IMR-90 (cell line): Measurements from ENCODE around the gene SLC12A7. TPM values are rescaled to one million over a fixed set of nuclear protein-coding genes. Genes with fewer than 3 reads are reported as not detected.

ENCODE experiments used
- ATAC-seq: fragments of 200-7000 bp; cut with Tn5 transposase; 2 replicates; pipeline ENCODE4 v1.9.1; 2020; ENCODE audit warnings: low read depth, mild to moderate bottlenecking, moderate library complexity
- BruUV-seq: library from RNA; stranded (reverse); fragments of 400-500 nt; replicated peaks from 2 replicates; lab custom pipeline; 2021; lab: Mats Ljungman, UMichigan
- CTCF ChIA-PET: fragments of 300-600 bp; formaldehyde crosslinking; extraction: SDS; loops from one replicate; lab custom pipeline; 2021; ENCODE audit warnings: antibody characterized with exemption; lab: Yijun Ruan, JAX
- POLR2A ChIA-PET: fragments of 300-600 bp; sonication (Branson Sonifier 250); formaldehyde crosslinking; loops from one replicate; lab custom pipeline; 2022; ENCODE audit warnings: antibody characterized with exemption; ENCODE audit not compliant: unreplicated experiment; lab: Charles Lee
- DNase-seq: peaks from one replicate; pipeline ENCODE4 v3.0.0; 2013
- H2AFZ ChIP-seq: replicated peaks from 2 replicates; pipeline ENCODE3; 2013; ENCODE audit warnings: low read length, mild to moderate bottlenecking; ENCODE audit not compliant: poor library complexity
- H2AK5ac ChIP-seq: 2 replicates; pipeline ENCODE4 v1.6.1; 2013; ENCODE audit warnings: low read depth, low read length, inconsistent platforms
- H2AK9ac ChIP-seq: replicated peaks from 2 replicates; pipeline ENCODE3; 2013; ENCODE audit warnings: mild to moderate bottlenecking, low read depth, low read length, moderate library complexity; ENCODE audit not compliant: poor library complexity
- H2BK120ac ChIP-seq: 2 replicates; pipeline ENCODE4 v1.6.1; 2013; ENCODE audit warnings: low read depth, low read length, inconsistent platforms
- H2BK15ac ChIP-seq: 3 replicates; pipeline ENCODE4 v1.6.1; 2013; ENCODE audit warnings: low read depth, low read length, inconsistent platforms
- H2BK20ac ChIP-seq: 2 replicates; pipeline ENCODE4 v1.6.1; 2013; ENCODE audit warnings: low read depth, mild to moderate bottlenecking, inconsistent platforms, low read length, moderate library complexity
- H2BK5ac ChIP-seq: 2 replicates; pipeline ENCODE4 v1.6.1; 2013; ENCODE audit warnings: mild to moderate bottlenecking, low read depth, low read length, inconsistent platforms; ENCODE audit not compliant: poor library complexity, severe bottlenecking
- H3K14ac ChIP-seq: replicated peaks from 2 replicates; pipeline ENCODE4 v1.6.1; 2013; ENCODE audit warnings: low read depth, low read length, inconsistent platforms
- H3K18ac ChIP-seq: 2 replicates; pipeline ENCODE4 v1.6.1; 2013; ENCODE audit warnings: low read depth, low read length, control low read depth
- H3K23ac ChIP-seq: 2 replicates; pipeline ENCODE4 v1.6.1; 2013; ENCODE audit warnings: low read depth, low read length, inconsistent platforms
- H3K27ac ChIP-seq: 2 replicates; pipeline ENCODE4 v1.5.1; 2013; ENCODE audit warnings: mild to moderate bottlenecking, control low read depth, low read length; ENCODE audit not compliant: insufficient read depth
- H3K27me3 ChIP-seq: 2 replicates; pipeline ENCODE4 v1.6.1; 2013; ENCODE audit warnings: low read length; ENCODE audit not compliant: control insufficient read depth, insufficient read depth
- H3K36me3 ChIP-seq: 2 replicates; pipeline ENCODE4 v1.6.1; 2013; ENCODE audit warnings: low read length, mixed read lengths; ENCODE audit not compliant: control insufficient read depth, insufficient read depth
- H3K4ac ChIP-seq: 2 replicates; pipeline ENCODE4 v1.6.1; 2013; ENCODE audit warnings: low read depth, low read length, inconsistent platforms
- H3K4me1 ChIP-seq: 2 replicates; pipeline ENCODE4 v1.6.1; 2013; ENCODE audit warnings: low read length, mixed read lengths; ENCODE audit not compliant: control insufficient read depth, insufficient read depth
- H3K4me2 ChIP-seq: 2 replicates; pipeline ENCODE4 v1.6.1; 2013; ENCODE audit warnings: low read depth, mild to moderate bottlenecking, control low read depth, low read length, moderate library complexity
- H3K4me3 ChIP-seq: 2 replicates; pipeline ENCODE4 v1.5.1; 2013; ENCODE audit warnings: low read depth, mild to moderate bottlenecking, control low read depth, low read length, moderate library complexity; ENCODE audit not compliant: insufficient read depth
- H3K56ac ChIP-seq: 2 replicates; pipeline ENCODE4 v1.6.1; 2013; ENCODE audit warnings: low read length, inconsistent platforms; ENCODE audit not compliant: insufficient read depth; ENCODE audit errors: extremely low read depth
- H3K79me1 ChIP-seq, 2 experiments: 2 replicates each; pipeline ENCODE4 v1.6.1; 2013; ENCODE audit warnings: low read length in 2 of 2, inconsistent platforms in 1 of 2, low read depth in 1 of 2
- H3K9ac ChIP-seq: 2 replicates; pipeline ENCODE4 v1.6.1; 2013; ENCODE audit warnings: low read depth, low read length, control low read depth
- H3K9me1 ChIP-seq: 2 replicates; pipeline ENCODE4 v1.6.1; 2013; ENCODE audit warnings: low read length, inconsistent platforms; ENCODE audit not compliant: insufficient read depth
- H3K9me3 ChIP-seq: 2 replicates; pipeline ENCODE4 v1.6.1; 2013; ENCODE audit warnings: low read length; ENCODE audit not compliant: control insufficient read depth, insufficient read depth
- H4K20me1 ChIP-seq: 2 replicates; pipeline ENCODE4 v1.6.1; 2013; ENCODE audit warnings: low read length, inconsistent platforms; ENCODE audit not compliant: insufficient read depth
- H4K5ac ChIP-seq: 2 replicates; pipeline ENCODE4 v1.6.1; 2013; ENCODE audit warnings: mild to moderate bottlenecking, low read depth, low read length, control low read depth
- H4K8ac ChIP-seq, 2 experiments: 2 replicates each; pipeline ENCODE4 v1.6.1; 2013; ENCODE audit warnings: low read depth in 2 of 2, low read length in 2 of 2, control low read depth in 1 of 2, inconsistent platforms in 1 of 2
- H4K91ac ChIP-seq: 2 replicates; pipeline ENCODE4 v1.6.1; 2013; ENCODE audit warnings: low read depth, low read length, inconsistent platforms; ENCODE audit not compliant: insufficient read depth
- BHLHE40 ChIP-seq: fragments of 150-350 bp; IDR thresholded peaks from 2 replicates; pipeline ENCODE4 v1.6.1; 2016; ENCODE audit warnings: mild to moderate bottlenecking, low read depth, low read length
- CEBPB ChIP-seq: IDR thresholded peaks from 2 replicates; pipeline ENCODE4 v1.6.1; 2012; ENCODE audit warnings: low read depth, low read length, improper control_type of control experiment
- CHD1 ChIP-seq: IDR thresholded peaks from 2 replicates; pipeline ENCODE4 v1.6.1; 2012; ENCODE audit warnings: low read depth, low read length, improper control_type of control experiment
- ELK1 ChIP-seq: fragments of 150-350 bp; IDR thresholded peaks from 2 replicates; pipeline ENCODE4 v1.6.1; 2016; ENCODE audit warnings: low read depth, mild to moderate bottlenecking, low read length, moderate library complexity, borderline replicate concordance
- FOS ChIP-seq: fragments of 150-350 bp; IDR thresholded peaks from 2 replicates; pipeline ENCODE4 v1.6.1; 2016; ENCODE audit warnings: low read depth, low read length
- MAFK ChIP-seq: IDR thresholded peaks from 2 replicates; pipeline ENCODE4 v1.6.1; 2012; ENCODE audit warnings: low read depth, low read length, improper control_type of control experiment
- MAZ ChIP-seq: IDR thresholded peaks from 2 replicates; pipeline ENCODE4 v1.6.1; 2012; ENCODE audit warnings: low read depth, mild to moderate bottlenecking, low read length, improper control_type of control experiment, moderate library complexity, borderline replicate concordance
- MXI1 ChIP-seq: IDR thresholded peaks from 2 replicates; pipeline ENCODE4 v1.6.1; 2012; ENCODE audit warnings: low read depth, mild to moderate bottlenecking, low read length, moderate library complexity, borderline replicate concordance
- NFE2L2 ChIP-seq: fragments of 150-350 bp; IDR thresholded peaks from 2 replicates; pipeline ENCODE4 v1.6.1; 2016; ENCODE audit warnings: low read depth, mild to moderate bottlenecking, low read length
- POLR2A ChIP-seq: IDR thresholded peaks from 2 replicates; pipeline ENCODE4 v1.6.1; 2012; ENCODE audit warnings: mild to moderate bottlenecking, low read depth, low read length
- RAD21 ChIP-seq: IDR thresholded peaks from 2 replicates; pipeline ENCODE4 v1.6.1; 2012; ENCODE audit warnings: low read length, improper control_type of control experiment
- RCOR1 ChIP-seq: IDR thresholded peaks from 2 replicates; pipeline ENCODE4 v1.6.1; 2012; ENCODE audit warnings: mild to moderate bottlenecking, low read length, improper control_type of control experiment; ENCODE audit not compliant: insufficient replicate concordance
- RFX5 ChIP-seq: IDR thresholded peaks from 2 replicates; pipeline ENCODE4 v1.8.0; 2012; ENCODE audit warnings: low read depth, mild to moderate bottlenecking, low read length, moderate library complexity
- SMC3 ChIP-seq: fragments of 150-350 bp; IDR thresholded peaks from 2 replicates; pipeline ENCODE4 v1.6.1; 2016; ENCODE audit warnings: low read depth, mild to moderate bottlenecking, antibody characterized with exemption, low read length, moderate library complexity
- USF2 ChIP-seq: fragments of 150-350 bp; IDR thresholded peaks from 2 replicates; pipeline ENCODE4 v1.6.1; 2017; ENCODE audit warnings: mild to moderate bottlenecking, antibody characterized with exemption, low read length, low read depth
- WGBS, 2 experiments: methylation state at CpG; one replicate each; pipeline versions ENCODE4 v1.1.5 to v1.1.7; 2013; ENCODE audit warnings: missing lambda C conversion rate in 2 of 2; ENCODE audit not compliant: insufficient read length in 1 of 2; ENCODE audit errors: extremely low coverage in 2 of 2; 5-methylcytosine and 5-hydroxymethylcytosine counted together
- dilution Hi-C: fragments of 300-500 bp; cut with HindIII; formaldehyde crosslinking; loops from one replicate; pipeline ENCODE4 v1.14.3; 2018; ENCODE audit warnings: low sequenced_read_pairs; ENCODE audit not compliant: unreplicated experiment
- in situ Hi-C: fragments of 300-500 bp; cut with MboI; formaldehyde crosslinking; loops from 3 replicates; pipeline ENCODE4 v1.14.3; 2019; ENCODE audit warnings: low sequenced_read_pairs, inconsistent platforms, mixed read lengths
- intact Hi-C: fragments of 100-400 bp; cut with micrococcal nuclease; formaldehyde crosslinking; loops from 2 replicates; pipeline ENCODE4 v1.10.0; 2022
- polyA plus RNA-seq, 3 experiments: library from polyadenylated mRNA; depleted of rRNA; stranded (reverse); fragments of >200 nt; gene quantifications; 2 replicates each; pipeline ENCODE4 v1.2.3, GENCODE V29; 2012; ENCODE audit warnings: low replicate concordance in 1 of 3
- total RNA-seq: library from RNA; depleted of rRNA; stranded (reverse); fragments of >200 nt; gene quantifications from 2 replicates; pipeline ENCODE4 v1.2.3, GENCODE V29; 2012
- TF ChIP-seq, protein P1 (sequence below): conservative IDR thresholded peaks from 2 replicates; pipeline ENCODE4 v1.5.1; 2012; ENCODE audit warnings: mild to moderate bottlenecking, low read depth, low read length, improper control_type of control experiment

SLC12A7 gene
- total and polyA plus RNA-seq, 2 of the 4 experiments (the other 2 are of a cell fraction) = 3.0 to 6.1 TPM

DNA sequence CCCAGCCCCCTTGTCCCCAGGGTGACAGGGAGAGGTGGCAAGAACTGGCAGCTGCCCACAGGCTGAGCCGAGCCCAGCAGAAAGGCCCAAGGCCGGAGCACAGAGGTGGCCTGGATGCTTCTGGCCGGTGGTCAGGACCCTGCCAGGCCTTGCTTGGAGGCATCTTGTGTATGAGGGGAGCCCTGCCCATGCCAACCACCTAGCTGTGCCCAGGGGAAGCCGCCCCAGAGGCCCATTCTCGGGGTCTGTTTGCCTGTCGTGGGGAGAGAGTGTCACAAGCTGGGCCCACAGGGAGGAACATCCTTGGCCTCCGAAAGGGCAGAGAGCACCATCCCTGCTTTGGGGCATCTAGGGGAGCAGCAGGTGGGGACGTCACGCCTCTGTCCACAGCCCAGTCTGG, 93.3 kb downstream of the SLC12A7 start:
- dilution Hi-C loops (no loop called here), intact Hi-C loops (no loop called here), in situ Hi-C loops (no loop called here)
- Histone ChIP-seq H3K36me3 (no peaks in the 10 kb centered on the region), H2BK5ac (no peak overlapping the region), H4K20me1 (no peaks in the 10 kb centered on the region), H3K79me1 (no peaks in the 10 kb centered on the region), H3K23ac (no peak overlapping the region), H2AK5ac (no peak overlapping the region), H3K56ac (no peak overlapping the region), H4K8ac (no peak overlapping the region), H2AK9ac (no peak overlapping the region), H3K9ac (no peak overlapping the region), H3K9me1 (no peaks in the 10 kb centered on the region), H2BK20ac (no peak overlapping the region), H2AFZ (peak overlapping the region; percentile 43), H3K27ac (no peak overlapping the region), H3K4ac (no peak overlapping the region), H3K14ac (no peak overlapping the region), H2BK120ac (no peak overlapping the region), H3K4me1 (no peaks in the 10 kb centered on the region), H3K27me3 (peaks cover 26% of the 10 kb centered on the region; the same call in 1 of the 2 replicates), H3K4me2 (no peak overlapping the region), H4K91ac (no peak overlapping the region), H3K18ac (no peak overlapping the region), H3K9me3 (no peaks in the 10 kb centered on the region), H4K5ac (no peak overlapping the region), H3K4me3 (no peak overlapping the region), H2BK15ac (no peak overlapping the region)
- DNase-seq (no peak), ATAC-seq (no peak)
- no TSS peak for BruUV-seq
- 100% methylated on average over 4 of the region's 9 CpGs; no CpG with 5 or more reads in 1 of the 2 experiments for WGBS, 2 experiments
- CTCF ChIA-PET = no interaction called here
- no peak for TF ChIP-seq MXI1
- TF ChIP-seq NFE2L2 = no peak
- TF ChIP-seq MAZ = no peak
- TF ChIP-seq MAFK = no peak
- TF ChIP-seq BHLHE40 = no peak
- no peak for TF ChIP-seq SMC3
- TF ChIP-seq CEBPB = no peak
- no peak for TF ChIP-seq RFX5
- TF ChIP-seq CHD1 = no peak
- no peak for TF ChIP-seq USF2
- TF ChIP-seq, protein P1, sequence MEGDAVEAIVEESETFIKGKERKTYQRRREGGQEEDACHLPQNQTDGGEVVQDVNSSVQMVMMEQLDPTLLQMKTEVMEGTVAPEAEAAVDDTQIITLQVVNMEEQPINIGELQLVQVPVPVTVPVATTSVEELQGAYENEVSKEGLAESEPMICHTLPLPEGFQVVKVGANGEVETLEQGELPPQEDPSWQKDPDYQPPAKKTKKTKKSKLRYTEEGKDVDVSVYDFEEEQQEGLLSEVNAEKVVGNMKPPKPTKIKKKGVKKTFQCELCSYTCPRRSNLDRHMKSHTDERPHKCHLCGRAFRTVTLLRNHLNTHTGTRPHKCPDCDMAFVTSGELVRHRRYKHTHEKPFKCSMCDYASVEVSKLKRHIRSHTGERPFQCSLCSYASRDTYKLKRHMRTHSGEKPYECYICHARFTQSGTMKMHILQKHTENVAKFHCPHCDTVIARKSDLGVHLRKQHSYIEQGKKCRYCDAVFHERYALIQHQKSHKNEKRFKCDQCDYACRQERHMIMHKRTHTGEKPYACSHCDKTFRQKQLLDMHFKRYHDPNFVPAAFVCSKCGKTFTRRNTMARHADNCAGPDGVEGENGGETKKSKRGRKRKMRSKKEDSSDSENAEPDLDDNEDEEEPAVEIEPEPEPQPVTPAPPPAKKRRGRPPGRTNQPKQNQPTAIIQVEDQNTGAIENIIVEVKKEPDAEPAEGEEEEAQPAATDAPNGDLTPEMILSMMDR = no peak
- no peak for TF ChIP-seq FOS
- TF ChIP-seq RAD21 = no peak
- no peak for TF ChIP-seq RCOR1
- TF ChIP-seq ELK1 = no peak
- TF ChIP-seq POLR2A = no peak
- POLR2A ChIA-PET = no interaction called here
